PC-9 (cell line): ENCODE measurements around the gene LRRC72.

Experiments
- EZH2 ChIP-seq: fragments of 200-600 bp; sonication (generic); IDR thresholded peaks from 2 replicates; pipeline ENCODE4 v1.8.0; 2017; ENCODE audit warnings: antibody characterized with exemption, low read depth
- TF ChIP-seq, protein P1 (sequence below): fragments of 200-600 bp; sonication (generic); conservative IDR thresholded peaks from 2 replicates; pipeline ENCODE4 v1.6.1; 2017; ENCODE audit warnings: mixed run types, antibody characterized with exemption, mild to moderate bottlenecking, moderate library complexity

DNA sequence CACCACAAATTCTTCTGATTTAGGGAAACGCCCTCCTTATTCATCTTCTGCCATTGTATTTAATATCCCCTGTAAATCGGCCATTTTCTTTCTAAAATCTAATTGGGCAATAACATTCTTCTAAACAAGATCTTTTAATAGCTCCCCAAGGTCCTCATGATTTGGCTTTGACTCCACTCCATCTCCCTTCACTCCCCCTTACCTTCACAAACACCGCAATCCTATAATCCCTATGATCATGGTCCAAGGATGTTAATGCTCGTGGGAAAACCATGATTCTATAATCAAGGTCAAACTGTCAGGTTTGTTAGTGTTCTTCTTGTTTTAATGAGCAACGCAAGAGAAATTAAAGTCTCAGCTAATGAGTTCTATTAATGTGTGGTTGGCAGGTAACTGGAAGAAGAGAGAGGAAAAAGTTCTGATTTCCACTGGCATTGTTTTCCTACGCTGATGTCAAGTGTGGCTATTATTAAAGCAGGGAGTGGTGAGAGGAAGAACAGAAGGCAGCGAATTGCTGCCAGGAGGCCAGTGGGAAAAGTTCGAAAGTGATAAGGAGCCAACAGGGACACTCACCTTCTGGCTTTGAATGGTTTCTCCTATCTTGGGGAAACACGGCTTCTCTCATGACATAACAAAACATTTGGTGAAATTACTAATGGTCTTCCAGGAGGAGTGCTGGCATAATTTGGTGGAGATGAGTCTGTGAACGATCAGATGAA, 28.1 kb downstream of the LRRC72 start:
- TF ChIP-seq, protein P1, sequence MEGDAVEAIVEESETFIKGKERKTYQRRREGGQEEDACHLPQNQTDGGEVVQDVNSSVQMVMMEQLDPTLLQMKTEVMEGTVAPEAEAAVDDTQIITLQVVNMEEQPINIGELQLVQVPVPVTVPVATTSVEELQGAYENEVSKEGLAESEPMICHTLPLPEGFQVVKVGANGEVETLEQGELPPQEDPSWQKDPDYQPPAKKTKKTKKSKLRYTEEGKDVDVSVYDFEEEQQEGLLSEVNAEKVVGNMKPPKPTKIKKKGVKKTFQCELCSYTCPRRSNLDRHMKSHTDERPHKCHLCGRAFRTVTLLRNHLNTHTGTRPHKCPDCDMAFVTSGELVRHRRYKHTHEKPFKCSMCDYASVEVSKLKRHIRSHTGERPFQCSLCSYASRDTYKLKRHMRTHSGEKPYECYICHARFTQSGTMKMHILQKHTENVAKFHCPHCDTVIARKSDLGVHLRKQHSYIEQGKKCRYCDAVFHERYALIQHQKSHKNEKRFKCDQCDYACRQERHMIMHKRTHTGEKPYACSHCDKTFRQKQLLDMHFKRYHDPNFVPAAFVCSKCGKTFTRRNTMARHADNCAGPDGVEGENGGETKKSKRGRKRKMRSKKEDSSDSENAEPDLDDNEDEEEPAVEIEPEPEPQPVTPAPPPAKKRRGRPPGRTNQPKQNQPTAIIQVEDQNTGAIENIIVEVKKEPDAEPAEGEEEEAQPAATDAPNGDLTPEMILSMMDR = no peak
- TF ChIP-seq EZH2 = no peak
